ENCODE measurements around the gene FIGNL1.

Gene FIGNL1

DNA sequence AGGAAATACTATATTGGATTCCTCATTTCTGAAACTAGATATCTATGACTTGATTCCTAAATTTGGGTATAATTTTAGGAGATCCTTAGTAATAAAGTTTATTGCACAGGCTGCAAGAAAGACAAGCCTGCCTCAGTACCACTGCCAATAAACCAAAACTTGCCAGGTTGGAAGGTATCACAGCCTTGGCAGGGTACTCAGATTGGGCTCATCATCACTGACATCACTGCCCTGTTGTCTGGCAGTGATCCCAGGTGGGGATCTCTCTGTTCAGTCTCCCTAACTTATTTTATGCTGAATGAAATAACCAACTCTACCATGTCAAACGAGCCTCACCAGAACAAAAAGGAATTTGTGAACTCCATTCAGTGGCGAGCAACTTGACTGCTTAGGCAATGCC, 18.8 kb downstream of the FIGNL1 start:
- WGBS, 2 experiments: 85 to 95% methylated on average over 2 of the region's 2 CpGs

GRCh38 chr7:50428911-50429310, 21.2 kb downstream of the FIGNL1 start:
- H3K36me3 ChIP-seq (ENCODE audit: control insufficient read depth, insufficient read depth, low read length): no peaks in the 10 kb centered on the region
- H3K9me3 ChIP-seq (ENCODE audit: control insufficient read depth, low read length): no peaks in the 10 kb centered on the region
- H3K4me1 ChIP-seq (ENCODE audit: control insufficient read depth, insufficient read depth, low read length): no peaks in the 10 kb centered on the region
- H3K27ac ChIP-seq (ENCODE audit: insufficient read depth, low read depth, low read length, poor library complexity, severe bottlenecking): no peak overlapping the region
- H3K4me3 ChIP-seq (ENCODE audit: insufficient read depth, low read depth, low read length): no peak overlapping the region
- H3K27me3 ChIP-seq (ENCODE audit: control insufficient read depth, insufficient read depth, low read length, poor library complexity, severe bottlenecking): no peaks in the 10 kb centered on the region
- WGBS, 2 experiments: 91 to 96% methylated on average over 3 of the region's 3 CpGs

More for the DNA sequence above, 18.8 kb downstream of the FIGNL1 start:
- Histone ChIP-seq H3K9me3 (ENCODE audit: control insufficient read depth, low read length) (no peaks in the 10 kb centered on the region), H3K27me3 (ENCODE audit: control insufficient read depth, insufficient read depth, low read length, poor library complexity, severe bottlenecking) (no peaks in the 10 kb centered on the region), H3K4me1 (ENCODE audit: control insufficient read depth, insufficient read depth, low read length) (no peaks in the 10 kb centered on the region), H3K27ac (ENCODE audit: insufficient read depth, low read depth, low read length, poor library complexity, severe bottlenecking) (no peak overlapping the region), H3K36me3 (ENCODE audit: control insufficient read depth, insufficient read depth, low read length) (no peaks in the 10 kb centered on the region), H3K4me3 (ENCODE audit: insufficient read depth, low read depth, low read length) (no peak overlapping the region)

DNA sequence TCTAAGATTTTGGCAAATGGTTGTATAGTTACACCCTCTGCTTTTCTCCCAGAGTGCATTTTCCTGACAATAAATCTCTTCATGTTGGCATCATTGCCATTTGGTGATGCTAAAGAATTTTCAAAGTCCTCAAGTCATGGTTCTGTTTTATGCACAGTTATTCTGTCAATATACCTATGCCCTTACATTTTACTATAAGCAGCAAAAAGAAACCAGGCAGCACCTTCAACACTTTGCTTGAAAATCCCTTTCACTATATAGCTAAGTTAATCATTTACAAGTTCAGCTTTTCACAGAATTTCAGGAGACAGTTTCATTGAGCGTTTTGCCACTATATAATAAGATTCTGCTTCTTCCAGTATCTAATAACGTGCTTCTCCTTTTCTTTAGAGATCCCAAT, 22.6 kb downstream of the FIGNL1 start:
- no peak overlapping the region for H3K4me3 ChIP-seq (ENCODE audit: insufficient read depth, low read depth, low read length)
- 91 to 93% methylated on average over 2 of the region's 2 CpGs for WGBS, 2 experiments
- no peaks in the 10 kb centered on the region for H3K4me1 ChIP-seq (ENCODE audit: control insufficient read depth, insufficient read depth, low read length)
- no peaks in the 10 kb centered on the region for H3K27me3 ChIP-seq (ENCODE audit: control insufficient read depth, insufficient read depth, low read length, poor library complexity, severe bottlenecking)
- H3K27ac ChIP-seq (ENCODE audit: insufficient read depth, low read depth, low read length, poor library complexity, severe bottlenecking): no peak overlapping the region
- no peaks in the 10 kb centered on the region for H3K9me3 ChIP-seq (ENCODE audit: control insufficient read depth, low read length)
- no peaks in the 10 kb centered on the region for H3K36me3 ChIP-seq (ENCODE audit: control insufficient read depth, insufficient read depth, low read length)

DNA sequence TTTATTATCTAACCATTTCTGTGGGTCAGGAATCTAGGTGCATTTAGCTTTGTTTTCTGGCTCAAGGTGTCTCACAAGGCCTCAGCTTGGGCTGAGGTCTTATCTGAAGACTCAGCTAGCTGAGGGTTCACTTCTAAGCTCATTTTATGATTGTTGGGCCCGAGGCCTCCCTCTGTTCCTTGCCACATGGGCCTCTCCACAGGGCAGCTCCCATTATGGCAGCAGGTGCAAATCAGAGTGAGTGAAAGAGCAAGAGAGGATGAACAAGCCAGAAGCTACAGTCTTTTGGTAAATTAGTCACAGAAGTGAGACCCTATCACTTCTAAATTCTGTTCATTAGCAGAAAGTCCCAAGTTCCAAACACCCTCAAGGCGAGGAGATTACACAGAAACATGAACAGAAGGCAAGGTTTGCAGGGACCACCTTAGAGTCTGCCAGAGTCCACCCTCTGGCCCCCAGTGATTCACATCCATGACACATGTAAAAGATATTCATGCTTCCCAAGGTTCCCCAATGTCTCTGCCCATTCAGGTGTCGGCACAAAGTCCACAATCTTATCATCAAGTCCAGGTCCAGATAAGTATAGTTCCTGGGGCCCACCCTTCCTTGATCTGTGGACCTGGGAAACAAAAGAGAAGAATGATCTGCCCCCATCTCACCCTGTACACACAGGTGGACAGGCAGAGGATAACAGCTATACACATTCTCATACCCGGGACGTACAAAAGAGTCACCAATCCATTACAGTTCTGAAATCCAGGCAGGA, 23.7 kb downstream of the FIGNL1 start:
- 92% methylated on average over 5 of the region's 5 CpGs for WGBS, 2 experiments
- no peaks in the 10 kb centered on the region for H3K36me3 ChIP-seq (ENCODE audit: control insufficient read depth, insufficient read depth, low read length)

DNA sequence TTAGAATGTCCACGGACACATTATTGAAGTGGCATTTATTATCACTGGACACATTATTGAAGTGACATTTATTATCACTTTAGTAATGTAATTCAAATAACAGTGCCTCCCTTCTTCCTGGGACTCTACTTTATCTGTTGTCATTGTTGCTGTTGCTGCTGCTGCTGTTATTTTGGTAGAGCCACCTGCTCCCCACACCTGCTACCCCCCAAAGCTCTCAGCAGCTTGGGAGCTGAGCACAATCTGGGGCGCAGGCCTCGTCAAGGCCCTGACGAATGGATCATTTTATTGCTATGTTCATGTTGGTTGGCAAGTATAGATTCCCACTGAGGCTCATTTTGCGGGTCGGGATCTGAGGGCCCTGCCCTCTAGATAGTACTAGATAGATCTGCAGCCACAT, 24.8 kb downstream of the FIGNL1 start:
- Histone ChIP-seq H3K4me3 (ENCODE audit: insufficient read depth, low read depth, low read length) (no peak overlapping the region), H3K36me3 (ENCODE audit: control insufficient read depth, insufficient read depth, low read length) (no peaks in the 10 kb centered on the region), H3K27me3 (ENCODE audit: control insufficient read depth, insufficient read depth, low read length, poor library complexity, severe bottlenecking) (no peaks in the 10 kb centered on the region), H3K4me1 (ENCODE audit: control insufficient read depth, insufficient read depth, low read length) (no peaks in the 10 kb centered on the region), H3K9me3 (ENCODE audit: control insufficient read depth, low read length) (no peaks in the 10 kb centered on the region), H3K27ac (ENCODE audit: insufficient read depth, low read depth, low read length, poor library complexity, severe bottlenecking) (no peak overlapping the region)
- 93 to 96% methylated on average over 4 to 6 of the region's 6 CpGs for WGBS, 2 experiments

More for the DNA sequence above, 23.7 kb downstream of the FIGNL1 start:
- Histone ChIP-seq H3K4me1 (ENCODE audit: control insufficient read depth, insufficient read depth, low read length) (no peaks in the 10 kb centered on the region), H3K27me3 (ENCODE audit: control insufficient read depth, insufficient read depth, low read length, poor library complexity, severe bottlenecking) (no peaks in the 10 kb centered on the region), H3K27ac (ENCODE audit: insufficient read depth, low read depth, low read length, poor library complexity, severe bottlenecking) (no peak overlapping the region), H3K9me3 (ENCODE audit: control insufficient read depth, low read length) (no peaks in the 10 kb centered on the region), H3K4me3 (ENCODE audit: insufficient read depth, low read depth, low read length) (no peak overlapping the region)

- Histone ChIP-seq H3K27me3 (ENCODE audit: control insufficient read depth, insufficient read depth, low read length, poor library complexity, severe bottlenecking) (no peaks in the 10 kb centered on the region), H3K4me3 (ENCODE audit: insufficient read depth, low read depth, low read length) (no peak overlapping the region), H3K36me3 (ENCODE audit: control insufficient read depth, insufficient read depth, low read length) (no peaks in the 10 kb centered on the region), H3K27ac (ENCODE audit: insufficient read depth, low read depth, low read length, poor library complexity, severe bottlenecking) (no peak overlapping the region), H3K9me3 (ENCODE audit: control insufficient read depth, low read length) (no peaks in the 10 kb centered on the region), H3K4me1 (ENCODE audit: control insufficient read depth, insufficient read depth, low read length) (no peaks in the 10 kb centered on the region)
- WGBS, 2 experiments: 69% methylated on average over 4 of the region's 4 CpGs
Observed at GRCh38 chr7:50423860-50424259, 26.3 kb downstream of the FIGNL1 start.

GRCh38 chr7:50422858-50423257, 27.3 kb downstream of the FIGNL1 start:
- Histone ChIP-seq H3K36me3 (ENCODE audit: control insufficient read depth, insufficient read depth, low read length) (no peaks in the 10 kb centered on the region), H3K27ac (ENCODE audit: insufficient read depth, low read depth, low read length, poor library complexity, severe bottlenecking) (no peak overlapping the region), H3K27me3 (ENCODE audit: control insufficient read depth, insufficient read depth, low read length, poor library complexity, severe bottlenecking) (no peaks in the 10 kb centered on the region), H3K4me1 (ENCODE audit: control insufficient read depth, insufficient read depth, low read length) (no peaks in the 10 kb centered on the region), H3K9me3 (ENCODE audit: control insufficient read depth, low read length) (no peaks in the 10 kb centered on the region), H3K4me3 (ENCODE audit: insufficient read depth, low read depth, low read length) (no peak overlapping the region)
- 95 to 96% methylated on average over 6 of the region's 6 CpGs for WGBS, 2 experiments

- no peaks in the 10 kb centered on the region for H3K27me3 ChIP-seq (ENCODE audit: control insufficient read depth, insufficient read depth, low read length, poor library complexity, severe bottlenecking)
- H3K9me3 ChIP-seq (ENCODE audit: control insufficient read depth, low read length): no peaks in the 10 kb centered on the region
- no peaks in the 10 kb centered on the region for H3K36me3 ChIP-seq (ENCODE audit: control insufficient read depth, insufficient read depth, low read length)
- H3K4me1 ChIP-seq (ENCODE audit: control insufficient read depth, insufficient read depth, low read length): no peaks in the 10 kb centered on the region
- H3K4me3 ChIP-seq (ENCODE audit: insufficient read depth, low read depth, low read length): no peak overlapping the region
- H3K27ac ChIP-seq (ENCODE audit: insufficient read depth, low read depth, low read length, poor library complexity, severe bottlenecking): no peak overlapping the region
- 70 to 77% methylated on average over 3 of the region's 3 CpGs for WGBS, 2 experiments
Observed at GRCh38 chr7:50421043-50421442, 29.1 kb downstream of the FIGNL1 start.

DNA sequence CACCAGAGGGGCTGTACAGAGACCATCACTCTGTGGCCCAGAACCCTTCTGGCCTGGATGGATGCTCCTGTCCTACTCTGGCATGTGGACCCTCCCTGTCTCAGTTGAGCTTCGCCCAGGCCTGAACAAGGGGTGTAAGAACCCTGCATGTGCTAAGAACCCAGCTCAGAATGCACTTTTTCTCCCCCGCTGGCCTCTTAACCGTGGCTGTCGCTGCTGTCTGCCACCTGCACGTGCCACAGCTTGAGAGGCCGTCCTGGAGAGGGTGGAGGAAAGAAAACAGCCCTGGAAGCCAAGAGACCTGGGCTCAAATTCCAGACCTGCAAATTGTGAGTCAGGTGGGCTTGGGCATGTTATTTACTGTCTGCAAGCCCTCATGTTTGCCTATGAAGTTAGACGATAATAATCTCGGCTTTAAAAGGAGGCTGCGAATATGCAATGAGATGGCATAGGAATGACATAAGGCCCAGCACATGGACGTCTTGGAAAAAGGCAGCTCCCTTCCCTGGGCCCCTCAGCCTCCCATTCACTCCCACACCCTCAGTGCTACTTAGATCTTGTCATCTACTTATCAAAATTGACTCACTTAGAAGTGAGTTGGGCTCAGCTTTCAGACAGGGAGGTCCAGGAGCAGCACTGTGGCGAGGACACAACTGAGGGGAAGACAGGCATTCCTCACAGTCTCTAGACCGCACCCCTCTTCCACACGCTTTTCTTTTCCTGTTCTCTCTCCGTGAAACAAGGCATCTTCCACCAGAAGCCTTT, 31.4 kb downstream of the FIGNL1 start:
- no peaks in the 10 kb centered on the region for H3K4me1 ChIP-seq (ENCODE audit: control insufficient read depth, insufficient read depth, low read length)
- H3K4me3 ChIP-seq (ENCODE audit: insufficient read depth, low read depth, low read length): no peak overlapping the region
- no peak overlapping the region for H3K27ac ChIP-seq (ENCODE audit: insufficient read depth, low read depth, low read length, poor library complexity, severe bottlenecking)
- H3K36me3 ChIP-seq (ENCODE audit: control insufficient read depth, insufficient read depth, low read length): no peaks in the 10 kb centered on the region
- WGBS, 2 experiments: 80 to 81% methylated on average over 14 of the region's 14 CpGs
- H3K27me3 ChIP-seq (ENCODE audit: control insufficient read depth, insufficient read depth, low read length, poor library complexity, severe bottlenecking): no peaks in the 10 kb centered on the region
- no peaks in the 10 kb centered on the region for H3K9me3 ChIP-seq (ENCODE audit: control insufficient read depth, low read length)

DNA sequence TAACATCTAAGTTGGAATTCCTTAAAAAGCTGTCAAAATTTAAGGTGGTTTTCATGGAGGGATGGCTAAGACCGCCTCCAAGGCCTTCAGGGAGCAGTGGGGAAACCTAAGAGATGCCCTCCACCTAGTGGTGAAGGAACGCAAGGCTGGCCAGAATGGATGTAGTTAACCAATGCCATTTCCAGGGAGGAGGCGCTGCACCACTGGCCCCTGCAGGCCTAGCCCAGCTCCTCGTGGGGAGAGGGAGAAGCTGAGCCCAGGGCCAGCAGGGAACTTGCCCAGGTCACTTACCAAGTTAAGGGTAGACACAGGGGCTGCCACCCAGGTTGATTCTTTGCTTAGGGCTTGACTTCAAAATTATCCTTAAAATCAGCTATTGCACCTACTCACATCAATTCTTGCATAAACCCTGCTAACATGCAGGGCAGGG, 32.0 kb downstream of the FIGNL1 start:
- Histone ChIP-seq H3K4me3 (ENCODE audit: insufficient read depth, low read depth, low read length) (no peak overlapping the region), H3K27me3 (ENCODE audit: control insufficient read depth, insufficient read depth, low read length, poor library complexity, severe bottlenecking) (no peaks in the 10 kb centered on the region), H3K4me1 (ENCODE audit: control insufficient read depth, insufficient read depth, low read length) (no peaks in the 10 kb centered on the region), H3K36me3 (ENCODE audit: control insufficient read depth, insufficient read depth, low read length) (no peaks in the 10 kb centered on the region), H3K9me3 (ENCODE audit: control insufficient read depth, low read length) (no peaks in the 10 kb centered on the region), H3K27ac (ENCODE audit: insufficient read depth, low read depth, low read length, poor library complexity, severe bottlenecking) (no peak overlapping the region)
- WGBS, 2 experiments: 4 to 13% methylated on average over 4 of the region's 4 CpGs
